ENCODE measurements around the gene EGLN2.
"Not testable (repeated sequence)": the region's sequence is repeated elsewhere in the genome, so short reads cannot be mapped to it uniquely, and the experiment has no call there.

The EGLN2 gene

DNA sequence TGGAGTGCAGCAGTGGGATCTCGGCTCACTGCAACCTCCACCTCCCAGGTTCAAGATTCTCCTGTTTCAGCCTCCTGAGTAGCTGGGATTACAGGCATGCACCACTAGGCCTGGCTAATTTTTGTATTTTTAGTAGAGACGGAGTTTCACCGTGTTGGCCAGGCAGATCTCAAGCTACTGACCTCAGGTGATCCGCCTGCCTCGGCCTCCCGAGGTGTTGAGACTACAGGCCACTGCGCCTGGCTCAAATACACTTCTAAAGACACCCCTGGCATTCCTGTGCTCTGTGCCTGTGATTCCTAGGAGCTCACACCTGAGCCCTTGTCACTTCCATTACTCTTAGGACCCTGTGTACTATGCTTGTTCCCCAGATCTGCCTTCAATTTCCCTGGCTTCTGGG, 13.6 kb downstream of the EGLN2 start:
- not testable (repeated sequence) for H3K9me3 Mint-ChIP-seq, DNase-seq, H3K27me3 Mint-ChIP-seq
- Mint-ChIP-seq H3K36me3 (ENCODE audit: low read depth) (peaks cover 31% of the 10 kb centered on the region), H3K27ac (peak overlapping the region; percentile 53), H3K4me3 (peak overlapping the region; percentile 81), H3K4me1 (ENCODE audit: low read depth) (peaks cover 45% of the 10 kb centered on the region)

DNA sequence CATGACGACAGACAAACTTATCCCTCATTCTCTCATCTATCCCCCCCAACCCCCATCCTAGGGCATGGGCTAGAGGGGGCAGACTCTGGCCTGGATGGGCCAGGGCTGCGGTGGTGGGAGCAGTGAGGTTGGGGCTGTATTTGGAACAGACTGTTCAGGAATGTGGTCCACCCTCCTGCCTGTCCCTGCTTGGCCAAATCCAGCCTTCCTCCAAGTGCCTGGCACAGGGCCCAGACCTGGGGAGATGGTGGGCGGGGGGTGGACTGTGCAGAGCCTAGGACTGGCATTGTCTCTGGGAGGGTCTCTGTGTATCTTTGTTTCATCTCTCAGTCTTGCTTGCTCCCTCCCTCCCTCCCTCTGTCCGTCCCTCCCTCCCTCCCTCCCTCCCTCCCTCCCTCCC, 14.2 kb downstream of the EGLN2 start:
- Mint-ChIP-seq H3K27ac (no peak overlapping the region), H3K4me1 (ENCODE audit: low read depth) (peaks cover 45% of the 10 kb centered on the region), H3K27me3 (peaks cover 3% of the 10 kb centered on the region), H3K4me3 (no peak overlapping the region), H3K36me3 (ENCODE audit: low read depth) (peaks cover 25% of the 10 kb centered on the region), H3K9me3 (no peaks in the 10 kb centered on the region)
- DNase-seq, result no peak

DNA sequence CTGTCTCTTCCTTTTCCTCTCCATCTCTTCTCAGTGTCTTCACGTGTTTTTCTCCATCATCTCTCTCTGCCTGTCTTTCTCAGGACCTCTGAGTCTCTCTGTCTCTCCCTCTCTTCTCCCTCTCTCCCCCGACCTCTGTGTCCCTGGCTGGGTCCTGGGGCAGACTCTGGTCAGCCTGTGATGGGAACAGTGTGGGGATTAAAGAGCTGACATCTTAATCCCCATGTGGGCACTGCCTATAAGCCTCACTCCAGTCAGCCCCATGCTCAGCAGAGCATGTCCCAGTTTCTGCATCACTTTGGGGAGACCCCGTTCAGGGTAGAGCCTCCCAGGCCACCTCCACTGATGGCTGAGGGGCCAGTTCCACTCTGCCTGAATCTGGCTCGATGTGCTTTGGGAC, 16.2 kb downstream of the EGLN2 start:
- H3K27me3 Mint-ChIP-seq, result peaks cover 3% of the 10 kb centered on the region
- H3K4me3 Mint-ChIP-seq, result no peak overlapping the region
- H3K4me1 Mint-ChIP-seq (ENCODE audit: low read depth), result peaks cover 46% of the 10 kb centered on the region
- H3K27ac Mint-ChIP-seq, result no peak overlapping the region
- no peaks in the 10 kb centered on the region for H3K9me3 Mint-ChIP-seq
- peaks cover 5% of the 10 kb centered on the region for H3K36me3 Mint-ChIP-seq (ENCODE audit: low read depth)
- DNase-seq, result no peak

DNA sequence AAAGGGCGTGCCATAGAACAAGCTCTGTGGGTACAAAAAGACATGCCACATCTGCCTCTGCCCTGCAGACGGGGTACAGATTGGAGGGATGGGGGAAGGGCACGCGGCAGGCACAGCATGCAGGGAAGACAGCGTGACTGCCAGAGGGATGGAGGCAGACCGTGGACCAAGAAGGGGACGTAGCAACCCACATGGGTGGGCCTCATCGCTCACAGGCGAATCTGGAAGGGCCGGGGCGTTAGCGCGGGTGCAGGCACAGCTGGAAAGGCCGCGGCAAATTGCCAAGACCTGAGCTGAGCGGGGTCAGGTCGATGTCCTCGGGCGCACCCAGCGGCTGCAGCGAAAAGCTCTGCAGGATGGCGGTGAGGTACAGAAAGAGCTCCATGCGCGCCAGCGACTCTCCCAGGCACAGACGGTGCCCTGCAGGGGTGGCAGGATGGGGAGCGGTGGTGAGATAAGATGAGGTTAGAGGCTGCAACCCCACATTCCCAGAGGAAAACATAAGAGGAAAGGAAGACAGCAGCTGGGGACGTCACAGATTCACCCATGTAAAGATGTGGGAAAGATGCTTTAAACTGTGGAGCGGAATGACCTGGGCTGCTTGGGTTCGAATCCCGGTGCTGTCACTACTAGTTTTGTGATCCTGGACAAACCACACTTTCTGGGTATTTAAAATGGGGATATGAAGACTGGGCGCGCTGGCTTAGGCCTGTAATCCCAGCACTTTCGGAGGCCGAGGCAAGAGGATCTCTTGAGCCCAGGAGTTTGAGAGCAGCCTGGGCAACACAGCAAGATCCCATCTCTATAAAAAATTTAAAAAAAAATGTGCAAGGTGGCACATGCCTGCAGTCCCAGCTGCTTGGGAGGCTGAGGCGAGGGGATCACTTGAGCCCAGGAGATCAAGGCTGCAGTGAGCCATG, 19.7 kb downstream of the EGLN2 start:
- not testable (repeated sequence) for H3K9me3 Mint-ChIP-seq; H3K27me3 Mint-ChIP-seq; H3K36me3 Mint-ChIP-seq (ENCODE audit: low read depth)
- peak overlapping the region; percentile 72 for H3K4me3 Mint-ChIP-seq
- DNase-seq, result peak; percentile 88
- peak overlapping the region; percentile 76 for H3K27ac Mint-ChIP-seq
- H3K4me1 Mint-ChIP-seq (ENCODE audit: low read depth), result peaks cover 23% of the 10 kb centered on the region

DNA sequence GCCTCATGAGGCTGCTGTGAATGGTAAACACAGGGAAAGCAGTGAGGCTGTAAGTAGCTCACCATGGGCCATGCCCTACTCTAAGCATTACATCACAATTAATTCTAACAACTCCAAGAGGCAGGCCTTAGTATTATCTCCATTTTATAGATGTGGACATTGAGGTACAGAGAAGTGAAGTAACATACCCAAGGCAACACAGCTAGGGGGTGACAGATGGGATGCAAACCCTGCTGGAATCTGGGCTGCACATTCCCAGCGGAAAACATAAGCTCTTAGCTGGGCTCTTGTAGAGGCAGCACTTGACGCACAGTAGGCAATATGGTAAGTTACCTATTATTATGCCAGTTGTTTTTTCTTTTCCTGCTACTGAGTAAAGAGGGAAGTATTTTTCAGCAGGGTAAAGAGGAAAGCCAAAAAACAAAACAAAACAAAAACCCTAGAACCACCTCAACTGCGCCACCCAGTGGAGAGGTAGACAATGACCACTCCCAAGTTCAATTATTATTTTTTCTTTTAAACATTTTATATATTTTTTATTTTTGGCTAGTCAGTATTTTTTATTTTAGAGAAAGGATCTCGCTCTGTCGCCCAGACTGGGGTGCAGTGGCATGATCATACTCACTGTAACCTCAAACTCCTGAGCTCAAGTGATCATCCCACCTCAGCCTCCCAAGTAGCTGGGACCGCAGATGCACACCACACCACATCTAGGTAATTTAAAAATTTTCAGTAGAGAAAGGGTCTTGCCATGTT, 20.7 kb downstream of the EGLN2 start:
- DNase-seq, result peak; percentile 72
- H3K27me3 Mint-ChIP-seq; H3K9me3 Mint-ChIP-seq; H3K4me3 Mint-ChIP-seq; H3K36me3 Mint-ChIP-seq (ENCODE audit: low read depth): not testable (repeated sequence)
- Mint-ChIP-seq H3K27ac (peak overlapping the region; percentile 18), H3K4me1 (ENCODE audit: low read depth) (peaks cover 26% of the 10 kb centered on the region)

DNA sequence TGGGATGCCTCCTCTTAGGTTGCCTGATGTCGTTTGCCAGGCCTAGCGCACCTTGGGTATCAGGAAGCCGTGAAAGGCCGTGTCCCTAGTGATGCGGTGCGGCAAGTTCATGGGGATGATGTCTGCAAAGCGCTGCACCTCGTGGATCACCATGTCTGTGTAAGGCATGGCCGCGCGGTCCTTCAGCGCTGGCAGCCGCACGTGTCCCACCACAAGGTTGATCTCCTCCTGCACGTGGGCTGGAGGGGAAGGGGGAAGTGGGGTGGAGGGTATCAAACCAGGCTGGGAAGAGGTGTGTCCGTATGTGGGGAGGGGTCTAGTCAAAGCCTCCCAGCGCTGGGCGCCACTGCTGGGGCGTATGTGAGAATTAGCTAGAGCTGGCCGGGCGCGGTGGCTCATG, 23.2 kb downstream of the EGLN2 start:
- Mint-ChIP-seq H3K27me3 (no peaks in the 10 kb centered on the region), H3K27ac (no peak overlapping the region), H3K36me3 (ENCODE audit: low read depth) (peaks cover 5% of the 10 kb centered on the region), H3K4me3 (no peak overlapping the region), H3K4me1 (ENCODE audit: low read depth) (peaks cover 44% of the 10 kb centered on the region), H3K9me3 (no peaks in the 10 kb centered on the region)
- no peak for DNase-seq

DNA sequence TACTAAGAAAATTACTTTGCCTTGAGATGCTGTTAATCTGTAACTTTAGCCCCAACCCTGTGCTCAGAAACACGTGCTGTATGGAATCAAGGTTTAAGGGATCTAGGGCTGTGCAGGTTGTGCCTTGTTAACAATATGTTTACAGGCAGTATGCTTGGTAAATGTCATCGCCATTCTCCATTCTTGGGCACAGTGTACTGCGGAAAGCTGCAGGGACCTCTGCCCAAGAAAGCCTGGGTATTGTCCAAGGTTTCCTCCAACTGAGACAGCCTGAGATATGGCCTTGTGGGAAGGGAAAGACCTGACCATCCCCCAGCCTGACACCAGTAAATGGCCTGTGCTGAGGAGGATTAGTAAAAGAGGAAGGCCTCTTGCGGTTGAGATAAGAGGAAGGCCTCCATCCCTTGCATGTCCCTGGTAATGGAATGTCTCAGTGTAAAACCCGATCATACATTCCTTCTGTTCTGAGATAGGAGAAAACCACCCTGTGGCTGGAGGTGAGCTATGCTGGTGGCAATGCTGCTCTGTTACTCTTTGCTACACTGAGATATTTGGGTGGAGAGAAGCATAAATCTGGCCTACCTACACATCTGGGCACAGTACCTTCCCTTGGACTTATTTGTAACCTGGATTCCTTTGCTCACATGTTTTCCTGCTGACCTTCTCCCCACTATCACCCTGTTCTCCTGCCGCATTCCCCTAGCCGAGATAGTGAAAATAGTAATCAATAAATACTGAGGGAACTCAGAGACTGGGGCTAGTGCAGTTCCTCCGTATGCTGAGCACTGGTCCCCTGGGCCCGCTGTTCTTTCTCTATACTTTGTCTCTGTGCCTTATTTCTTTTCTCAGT, 23.9 kb downstream of the EGLN2 start:
- not testable (repeated sequence) for DNase-seq; H3K27me3 Mint-ChIP-seq; H3K4me3 Mint-ChIP-seq; H3K36me3 Mint-ChIP-seq (ENCODE audit: low read depth); H3K27ac Mint-ChIP-seq; H3K9me3 Mint-ChIP-seq
- H3K4me1 Mint-ChIP-seq (ENCODE audit: low read depth), result peaks cover 43% of the 10 kb centered on the region

DNA sequence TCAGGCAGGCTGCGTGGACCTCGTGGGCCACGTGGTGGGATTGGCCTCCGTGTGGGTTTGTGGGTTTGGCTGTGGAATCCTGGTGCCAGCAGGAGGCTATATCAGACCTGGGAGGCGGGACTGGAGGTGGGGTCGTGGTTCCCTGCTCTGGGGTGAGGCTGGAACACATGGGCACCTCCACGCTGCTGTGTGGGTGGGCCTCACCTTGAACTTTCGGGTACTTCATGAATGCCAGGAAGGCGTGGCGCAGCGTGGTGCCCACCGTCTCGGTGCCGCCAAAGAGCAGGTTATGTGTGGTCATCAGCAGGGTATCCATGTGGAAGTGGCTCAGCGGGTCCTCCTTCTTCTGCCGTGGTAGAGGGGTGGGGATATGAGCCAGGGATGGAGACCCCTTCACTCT, 25.9 kb downstream of the EGLN2 start:
- H3K4me1 Mint-ChIP-seq (ENCODE audit: low read depth), result peaks cover 25% of the 10 kb centered on the region
- H3K36me3 Mint-ChIP-seq (ENCODE audit: low read depth); H3K9me3 Mint-ChIP-seq; H3K27me3 Mint-ChIP-seq; H3K4me3 Mint-ChIP-seq; DNase-seq; H3K27ac Mint-ChIP-seq: not testable (repeated sequence)

DNA sequence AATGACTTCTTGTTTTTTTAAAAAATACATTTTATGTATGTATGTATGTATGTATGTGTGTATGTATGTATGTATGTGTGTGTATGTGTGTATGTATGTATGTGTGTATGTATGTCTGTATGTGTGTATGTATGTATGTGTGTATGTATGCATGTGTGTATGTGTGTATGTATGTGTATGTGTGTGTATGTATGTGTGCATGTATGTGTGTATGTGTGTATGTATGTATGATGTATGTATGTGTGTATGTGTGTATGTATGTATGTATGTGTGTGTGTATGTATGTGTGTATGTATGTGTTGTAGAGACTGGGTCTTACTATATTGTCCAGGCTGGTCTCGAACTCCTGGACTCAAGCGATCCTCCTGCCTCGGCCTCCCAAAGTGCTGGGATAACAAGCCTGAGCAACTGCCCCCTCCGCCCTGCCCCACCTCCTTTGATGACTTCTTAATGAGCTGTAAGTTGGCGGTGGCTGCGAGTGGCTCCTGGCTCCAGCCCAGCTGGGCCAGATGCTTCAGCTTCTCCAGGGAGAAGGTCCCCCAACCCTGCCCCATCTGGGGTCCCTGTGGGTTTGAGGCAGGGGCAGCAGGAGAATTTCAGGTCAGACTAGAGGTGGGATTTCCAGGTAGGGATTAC, 26.6 kb downstream of the EGLN2 start:
- DNase-seq; H3K27ac Mint-ChIP-seq; H3K27me3 Mint-ChIP-seq; H3K4me3 Mint-ChIP-seq; H3K9me3 Mint-ChIP-seq; H3K36me3 Mint-ChIP-seq (ENCODE audit: low read depth): not testable (repeated sequence)
- H3K4me1 Mint-ChIP-seq (ENCODE audit: low read depth), result peaks cover 25% of the 10 kb centered on the region

DNA sequence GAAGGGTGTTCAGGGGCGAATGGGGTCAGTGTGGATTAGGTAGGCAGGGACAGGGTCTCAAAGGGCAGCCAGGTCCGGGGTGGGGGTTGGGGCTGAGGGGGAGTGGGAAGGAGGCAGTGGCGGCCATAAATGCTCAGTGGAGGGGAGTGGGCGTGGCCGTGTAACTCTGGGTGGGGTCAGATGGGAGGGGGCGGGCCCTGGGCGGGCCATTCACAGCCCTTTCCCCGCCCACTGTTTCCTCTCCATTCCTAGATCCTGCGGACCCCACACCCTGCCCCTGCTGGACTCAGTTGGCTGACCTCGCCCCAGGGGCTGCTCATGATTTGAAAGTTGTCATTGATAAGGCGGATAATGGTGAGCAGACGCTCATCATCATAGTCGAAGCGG, 27.3 kb downstream of the EGLN2 start:
- H3K9me3 Mint-ChIP-seq; H3K36me3 Mint-ChIP-seq (ENCODE audit: low read depth); H3K4me3 Mint-ChIP-seq; DNase-seq; H3K27ac Mint-ChIP-seq; H3K27me3 Mint-ChIP-seq: not testable (repeated sequence)
- H3K4me1 Mint-ChIP-seq (ENCODE audit: low read depth), result peaks cover 25% of the 10 kb centered on the region

DNA sequence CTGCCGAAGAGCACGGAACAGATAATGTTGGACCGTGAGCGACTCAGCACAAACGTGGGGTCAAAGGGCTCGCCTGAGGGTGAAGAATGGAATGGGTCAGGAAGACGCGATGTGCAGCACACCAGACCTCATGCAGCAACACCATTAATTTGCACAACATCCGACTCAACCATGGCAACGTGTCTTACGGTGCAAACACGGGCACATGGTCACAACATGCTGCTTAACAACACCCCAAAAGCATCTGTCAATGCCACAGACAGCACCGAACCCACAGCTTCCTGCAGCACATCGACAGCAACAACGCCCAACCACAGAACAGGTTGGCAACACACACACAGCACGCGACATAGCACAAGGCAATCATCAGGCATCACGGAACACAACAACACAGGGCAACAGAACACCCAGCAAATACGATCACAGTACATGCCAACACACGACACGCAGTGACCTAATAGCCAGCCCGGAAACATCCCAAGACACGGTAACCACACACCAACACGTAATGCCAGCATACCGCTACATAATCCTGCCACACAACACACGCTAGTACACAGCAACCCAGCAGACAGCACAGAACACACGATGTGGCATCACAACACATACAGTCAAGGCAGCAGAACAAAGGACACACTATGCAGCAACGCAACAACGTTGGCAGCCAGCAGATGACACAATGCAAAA, 27.9 kb downstream of the EGLN2 start:
- H3K36me3 Mint-ChIP-seq (ENCODE audit: low read depth); H3K9me3 Mint-ChIP-seq; DNase-seq; H3K27me3 Mint-ChIP-seq; H3K4me3 Mint-ChIP-seq: not testable (repeated sequence)
- Mint-ChIP-seq H3K4me1 (ENCODE audit: low read depth) (peaks cover 27% of the 10 kb centered on the region), H3K27ac (peak overlapping the region; percentile 30)

DNA sequence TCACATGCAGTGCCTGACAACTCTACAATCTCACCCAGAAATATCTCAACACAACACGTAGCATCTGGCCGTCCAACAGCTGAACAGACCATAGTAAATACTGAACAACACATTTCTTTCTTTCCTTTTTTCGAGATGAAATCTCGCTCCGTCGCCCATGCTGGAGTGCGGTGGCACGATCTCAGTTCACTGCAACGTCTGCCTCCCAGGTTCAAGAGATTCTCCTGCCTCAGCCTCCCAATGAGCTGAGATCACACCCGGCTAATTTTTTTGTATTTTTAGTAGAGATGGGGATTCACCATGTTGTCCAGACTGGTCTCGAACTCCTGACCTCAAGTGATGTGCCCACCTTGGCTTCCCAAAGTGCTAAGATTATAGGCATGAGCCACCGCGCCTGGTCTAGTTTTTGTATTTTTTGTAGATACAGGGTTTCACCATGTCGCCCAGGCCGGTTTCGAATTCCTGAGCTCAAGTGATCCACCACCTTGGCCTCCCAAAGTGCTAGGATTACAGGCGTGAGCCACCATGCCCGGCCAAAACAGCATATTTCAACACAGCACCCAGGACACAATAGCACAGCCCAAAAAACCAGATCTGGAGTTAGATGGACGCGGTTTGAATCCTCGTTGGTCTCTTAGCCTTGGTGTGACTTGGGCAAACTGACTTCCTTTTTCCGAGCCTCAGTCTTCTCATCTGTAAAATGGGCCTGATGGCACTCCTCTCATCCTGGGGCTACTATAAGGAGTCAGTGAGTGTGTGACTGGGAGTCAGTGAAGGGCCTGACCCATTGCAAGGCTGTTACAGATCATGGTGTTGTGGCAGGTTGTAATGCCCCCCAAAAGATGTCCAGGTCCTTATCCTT, 28.6 kb downstream of the EGLN2 start:
- H3K27ac Mint-ChIP-seq, result no peak overlapping the region
- peaks cover 7% of the 10 kb centered on the region for H3K36me3 Mint-ChIP-seq (ENCODE audit: low read depth)
- no peaks in the 10 kb centered on the region for H3K27me3 Mint-ChIP-seq
- H3K4me3 Mint-ChIP-seq, result no peak overlapping the region
- no peak for DNase-seq
- H3K9me3 Mint-ChIP-seq, result no peaks in the 10 kb centered on the region
- peaks cover 31% of the 10 kb centered on the region for H3K4me1 Mint-ChIP-seq (ENCODE audit: low read depth)

DNA sequence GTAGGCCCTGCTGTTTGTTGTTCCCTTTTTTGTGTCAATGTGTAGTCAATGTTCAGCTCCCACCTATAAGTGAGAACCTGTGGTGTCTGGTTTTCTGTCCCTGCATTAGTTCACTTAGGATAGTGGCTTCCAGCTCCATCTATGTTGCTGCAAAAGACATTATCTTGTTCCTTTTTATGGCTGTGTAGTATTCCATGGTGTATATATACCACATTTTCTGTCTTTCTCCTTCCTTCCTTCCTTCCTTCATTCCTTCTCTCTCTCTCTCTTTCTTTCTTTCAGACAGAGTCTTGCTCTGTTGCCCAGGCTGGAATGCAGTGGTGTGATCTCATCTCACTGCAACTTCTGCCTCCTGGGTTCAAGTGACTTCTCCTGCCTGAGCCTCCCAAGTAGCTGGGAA, 30.2 kb downstream of the EGLN2 start:
- no peak for DNase-seq
- Mint-ChIP-seq H3K27ac (no peak overlapping the region), H3K36me3 (ENCODE audit: low read depth) (peaks cover 7% of the 10 kb centered on the region), H3K9me3 (no peaks in the 10 kb centered on the region), H3K4me3 (no peak overlapping the region), H3K4me1 (ENCODE audit: low read depth) (peaks cover 39% of the 10 kb centered on the region), H3K27me3 (no peaks in the 10 kb centered on the region)
